IMR-90 (cell line): ENCODE measurements around the gene C19orf47.

Experiments used
- CEBPB ChIP-seq: IDR thresholded peaks from 2 replicates; pipeline ENCODE4 v1.6.1; 2012; ENCODE audit warnings: low read depth, low read length, improper control_type of control experiment
- CTCF ChIP-seq: conservative IDR thresholded peaks from 2 replicates; pipeline ENCODE4 v1.5.1; 2012; ENCODE audit warnings: mild to moderate bottlenecking, low read depth, low read length, improper control_type of control experiment
- ELK1 ChIP-seq: fragments of 150-350 bp; IDR thresholded peaks from 2 replicates; pipeline ENCODE4 v1.6.1; 2016; ENCODE audit warnings: low read depth, mild to moderate bottlenecking, low read length, moderate library complexity, borderline replicate concordance
- MAFK ChIP-seq: IDR thresholded peaks from 2 replicates; pipeline ENCODE4 v1.6.1; 2012; ENCODE audit warnings: low read depth, low read length, improper control_type of control experiment
- MXI1 ChIP-seq: IDR thresholded peaks from 2 replicates; pipeline ENCODE4 v1.6.1; 2012; ENCODE audit warnings: low read depth, mild to moderate bottlenecking, low read length, moderate library complexity, borderline replicate concordance
- NFE2L2 ChIP-seq: fragments of 150-350 bp; IDR thresholded peaks from 2 replicates; pipeline ENCODE4 v1.6.1; 2016; ENCODE audit warnings: low read depth, mild to moderate bottlenecking, low read length
- POLR2A ChIP-seq: IDR thresholded peaks from 2 replicates; pipeline ENCODE4 v1.6.1; 2012; ENCODE audit warnings: mild to moderate bottlenecking, low read depth, low read length
- RAD21 ChIP-seq: IDR thresholded peaks from 2 replicates; pipeline ENCODE4 v1.6.1; 2012; ENCODE audit warnings: low read length, improper control_type of control experiment
- USF2 ChIP-seq: fragments of 150-350 bp; IDR thresholded peaks from 2 replicates; pipeline ENCODE4 v1.6.1; 2017; ENCODE audit warnings: mild to moderate bottlenecking, antibody characterized with exemption, low read length, low read depth

- TF ChIP-seq MAFK, result no peak
- TF ChIP-seq POLR2A, result no peak
- no peak for TF ChIP-seq CTCF
- TF ChIP-seq MXI1, result no peak
- TF ChIP-seq USF2, result no peak
- no peak for TF ChIP-seq ELK1
- no peak for TF ChIP-seq CEBPB
- TF ChIP-seq RAD21, result no peak
- TF ChIP-seq NFE2L2, result no peak
These were observed 27.6 kb downstream of the C19orf47 start for GRCh38 chr19:40320558-40320935.
